Activated CD4-positive, CD25-positive, alpha-beta regulatory T cell treated with anti-CD3 and anti-CD28 coated beads, Interleukin-2, amount 50 U/mL, for 72 hours (primary cell): ENCODE data around the gene ACTL9.
"Not testable (repeated sequence)": the region's sequence is repeated elsewhere in the genome, so short reads cannot be mapped to it uniquely, and the experiment has no call there.

Experiments
- DNase-seq: peaks from one replicate; pipeline ENCODE4 v3.0.0; 2021

The ACTL9 gene

DNA sequence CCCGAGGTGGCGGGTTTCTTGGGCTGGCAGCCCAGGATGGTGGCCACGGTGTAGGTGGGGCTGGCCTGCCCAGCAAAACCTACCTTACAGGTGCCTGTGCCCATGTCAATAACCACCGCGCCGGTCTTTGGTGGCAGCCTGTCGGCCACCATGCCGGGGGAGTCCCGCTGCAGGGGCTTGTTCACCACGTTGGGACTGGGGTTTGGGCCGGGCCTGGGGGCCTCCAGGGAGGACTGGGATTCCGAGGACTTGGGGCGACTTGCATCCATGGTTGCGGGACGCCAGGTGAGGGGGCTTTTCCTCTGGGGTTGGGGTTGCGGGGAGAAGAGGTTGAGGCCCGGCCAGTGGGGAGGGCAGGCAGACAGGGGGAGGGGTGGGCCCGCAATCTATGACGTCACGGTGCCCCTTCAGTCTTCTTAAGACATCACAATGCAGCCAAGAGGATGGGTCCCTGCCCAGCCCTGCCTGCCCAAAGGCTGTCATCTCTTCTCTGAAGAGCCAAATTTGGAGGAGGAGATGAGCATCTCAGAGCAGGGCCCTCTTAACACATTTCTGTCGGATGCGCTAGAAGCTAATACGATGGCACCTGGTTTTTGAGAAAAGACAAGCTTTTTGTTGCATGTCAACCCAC is at the start of gene ACTL9:
Gene ACTL9 (minus strand): TSS at position 363 of the 631 bp plus-strand sequence. CDS start 94 bp downstream, at position 269.
- DNase-seq, result no peak

GRCh38 chr19:8739291-8740065 is 40.9 kb upstream of the ACTL9 start:
- DNase-seq, result not testable (repeated sequence)

DNA sequence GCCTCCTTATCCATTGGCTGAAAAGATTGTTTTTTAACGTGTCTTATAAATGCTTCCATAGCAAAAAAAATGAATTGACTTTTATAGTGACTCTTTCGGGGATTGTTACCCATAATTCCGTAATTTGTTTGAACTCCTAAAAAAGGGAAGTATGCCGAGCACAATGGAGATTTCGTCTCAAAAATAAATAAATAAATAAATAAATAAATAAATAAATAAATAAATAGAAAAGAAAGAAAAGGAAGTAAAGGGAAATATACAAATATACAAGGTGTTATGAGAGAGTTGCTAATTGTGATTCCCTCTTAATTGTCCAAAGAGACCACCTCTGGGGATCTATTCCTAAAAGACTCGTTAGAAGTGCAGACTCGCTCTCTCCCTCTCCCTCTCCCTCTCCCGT is 39.8 kb upstream of the ACTL9 start:
- DNase-seq, result no peak

DNA sequence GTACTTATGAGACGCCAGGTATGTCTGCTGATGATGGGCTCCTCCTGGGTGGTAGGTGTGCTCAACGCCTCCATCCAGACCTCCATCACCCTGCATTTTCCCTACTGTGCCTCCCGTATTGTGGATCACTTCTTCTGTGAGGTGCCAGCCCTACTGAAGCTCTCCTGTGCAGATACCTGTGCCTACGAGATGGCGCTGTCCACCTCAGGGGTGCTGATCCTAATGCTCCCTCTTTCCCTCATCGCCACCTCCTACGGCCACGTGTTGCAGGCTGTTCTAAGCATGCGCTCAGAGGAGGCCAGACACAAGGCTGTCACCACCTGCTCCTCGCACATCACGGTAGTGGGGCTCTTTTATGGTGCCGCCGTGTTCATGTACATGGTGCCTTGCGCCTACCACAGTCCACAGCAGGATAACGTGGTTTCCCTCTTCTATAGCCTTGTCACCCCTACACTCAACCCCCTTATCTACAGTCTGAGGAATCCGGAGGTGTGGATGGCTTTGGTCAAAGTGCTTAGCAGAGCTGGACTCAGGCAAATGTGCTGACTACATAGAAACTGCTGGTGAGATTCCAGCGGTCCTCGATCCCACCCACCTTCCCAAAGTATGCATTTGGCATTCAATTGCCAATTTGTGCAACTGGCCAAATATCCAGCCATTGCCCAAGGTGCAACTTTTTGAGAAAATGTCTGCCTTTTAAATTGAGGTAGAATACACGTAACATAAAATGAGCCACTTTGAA is 33.0 kb upstream of the ACTL9 start:
- no peak for DNase-seq

DNA sequence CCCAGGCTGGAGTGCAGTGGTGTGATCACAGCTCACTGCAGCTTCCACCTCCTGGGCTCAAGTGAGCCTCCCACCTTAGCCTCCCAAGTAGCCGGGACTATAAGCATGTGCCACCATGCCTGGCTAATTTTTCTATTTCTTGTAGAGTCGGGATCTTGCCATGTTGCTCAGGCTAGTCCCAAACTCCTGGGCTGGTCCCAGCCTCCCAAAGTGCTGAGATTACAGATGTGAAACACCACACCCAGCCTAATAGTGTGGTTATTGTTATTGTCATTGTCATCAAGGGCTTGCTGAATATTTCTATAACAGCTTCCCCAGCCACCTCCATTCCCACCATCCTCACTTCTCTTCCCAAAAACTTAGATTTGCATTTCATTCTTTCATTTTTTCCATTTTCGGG is 25.7 kb upstream of the ACTL9 start:
- DNase-seq, result no peak

GRCh38 chr19:8722032-8722431 is 23.4 kb upstream of the ACTL9 start:
- no peak for DNase-seq

DNA sequence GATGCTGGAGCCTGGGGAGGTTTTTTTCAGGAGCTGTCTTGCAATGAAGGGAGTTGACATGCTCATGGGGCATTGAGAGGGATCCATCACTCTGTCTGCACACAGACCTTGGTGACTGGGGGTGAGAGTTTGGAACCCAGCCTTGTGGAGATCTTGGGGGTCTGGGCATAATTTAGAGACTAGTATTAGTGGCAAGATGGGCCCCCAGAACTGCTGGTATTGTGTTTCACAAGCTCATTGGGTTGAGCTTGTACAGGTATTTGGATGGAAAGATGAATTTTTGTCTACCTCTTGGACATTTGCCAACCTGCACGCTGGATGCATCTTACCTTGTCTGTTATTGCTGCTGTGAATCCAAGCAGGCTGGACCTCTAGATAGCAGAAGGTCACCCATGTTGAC is 22.7 kb upstream of the ACTL9 start, which contains the start of gene OR2Z1:
Gene OR2Z1 (plus strand): TSS at position 301 of the 400 bp plus-strand sequence. CDS start 9,395 bp downstream, outside the sequence.
- no peak for DNase-seq

DNA sequence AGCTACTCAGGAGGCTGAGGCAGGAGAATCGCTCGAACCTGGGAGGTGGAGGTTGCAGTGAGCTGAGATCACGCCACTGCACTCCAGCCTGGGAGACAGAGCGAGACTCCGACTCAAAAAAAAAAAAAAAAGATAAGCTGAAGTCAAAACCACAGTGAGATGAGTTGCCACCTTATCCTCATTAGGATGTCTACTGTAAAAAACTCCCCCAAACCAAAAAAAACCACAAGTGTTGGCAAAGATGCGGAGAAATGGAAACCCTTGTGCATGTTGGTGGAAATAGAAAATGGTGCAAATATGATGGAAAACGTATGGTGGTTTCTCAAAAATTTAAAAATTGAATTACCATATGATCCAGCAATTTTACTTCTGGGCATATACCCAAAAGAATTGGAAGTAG is 11.7 kb upstream of the ACTL9 start:
- not testable (repeated sequence) for DNase-seq

- DNase-seq, result no peak
Observed at GRCh38 chr19:8705742-8706141, 7.1 kb upstream of the ACTL9 start.

DNA sequence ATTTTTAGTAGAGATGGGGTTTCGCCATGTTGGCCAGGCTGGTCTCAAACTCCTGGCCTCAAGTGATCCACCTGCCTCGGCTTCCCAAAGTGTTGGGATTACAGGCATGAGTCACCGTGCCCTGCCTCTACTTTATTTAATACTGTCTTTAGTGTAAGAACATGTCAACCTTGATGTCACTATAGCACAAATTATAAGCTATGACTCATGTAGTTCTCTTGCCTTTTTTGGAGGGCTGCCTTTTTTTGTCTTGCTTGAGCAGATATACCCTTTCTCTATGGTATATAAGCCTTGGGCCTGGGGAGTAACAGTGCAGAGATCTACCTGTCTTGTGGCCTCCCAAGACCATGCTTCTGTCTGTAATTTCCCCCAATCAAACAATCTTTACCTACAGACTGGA is 6.7 kb upstream of the ACTL9 start:
- not testable (repeated sequence) for DNase-seq

DNA sequence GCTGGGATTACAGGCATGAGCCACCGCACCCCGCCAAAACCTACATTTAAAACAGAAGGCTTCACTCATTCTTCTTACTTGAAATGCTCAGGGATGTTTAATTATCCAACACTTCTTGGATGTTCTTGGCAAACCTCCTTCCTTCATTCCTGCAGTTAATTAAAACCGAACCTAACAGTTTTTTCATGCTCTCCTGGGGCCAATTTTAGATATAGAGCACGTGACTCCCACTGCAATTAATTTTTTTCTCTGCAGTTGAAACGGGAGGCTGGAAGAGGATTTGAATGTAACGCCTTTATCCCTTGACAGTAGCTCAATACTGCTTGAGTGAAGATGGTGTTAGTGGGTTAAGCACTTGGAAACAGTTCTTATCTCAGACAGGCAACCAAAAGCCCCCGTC is 4.6 kb upstream of the ACTL9 start:
- DNase-seq, result no peak

- no peak for DNase-seq
Observed at GRCh38 chr19:8702350-8702749, 3.8 kb upstream of the ACTL9 start.

- DNase-seq, result no peak
Observed at GRCh38 chr19:8700956-8701355, 2.4 kb upstream of the ACTL9 start.

GRCh38 chr19:8699908-8700307 is 1.3 kb upstream of the ACTL9 start:
- no peak for DNase-seq

DNA sequence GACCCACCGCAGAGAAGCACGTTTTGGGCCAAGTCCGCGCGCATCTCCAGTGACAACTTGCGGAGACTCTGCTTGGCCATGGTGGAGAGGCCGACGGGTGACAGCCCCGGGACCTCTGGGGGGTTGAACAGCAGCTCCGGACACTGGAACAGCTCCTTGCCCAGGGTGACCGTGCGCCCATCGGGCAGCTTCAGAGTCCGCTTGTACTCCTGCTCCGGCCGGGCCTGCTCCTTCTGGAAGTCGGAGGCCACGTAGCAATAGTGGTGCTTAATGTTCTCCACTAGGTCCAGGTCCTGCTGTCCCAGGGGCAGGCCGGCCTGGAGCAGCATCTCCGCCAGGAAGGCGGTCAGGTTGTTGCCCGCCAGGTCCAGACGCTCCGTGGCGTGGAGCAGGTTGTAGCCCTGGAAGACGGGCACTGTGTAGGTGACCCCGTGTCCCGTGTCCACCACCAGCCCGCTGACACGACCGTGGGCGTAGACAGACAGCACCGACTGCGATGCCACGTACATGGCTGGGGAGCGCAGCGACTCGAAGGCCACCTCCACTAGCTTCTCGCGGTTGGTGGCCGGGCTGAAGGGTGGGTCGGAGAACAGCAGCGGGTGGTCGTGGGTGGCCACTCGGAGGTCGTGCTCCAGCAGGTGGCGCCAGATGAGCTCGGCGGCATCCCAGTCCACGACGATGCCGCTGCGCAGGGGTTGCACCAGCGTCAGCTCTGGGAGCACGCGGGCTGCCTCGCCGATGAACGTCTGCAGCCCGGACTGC is 743 bp downstream of the ACTL9 start:
- DNase-seq, result no peak

- DNase-seq, result no peak
Observed at GRCh38 chr19:8696993-8697392, 1.6 kb downstream of the ACTL9 start.

- no peak for DNase-seq
Observed at GRCh38 chr19:8695911-8696310, 2.7 kb downstream of the ACTL9 start.

DNA sequence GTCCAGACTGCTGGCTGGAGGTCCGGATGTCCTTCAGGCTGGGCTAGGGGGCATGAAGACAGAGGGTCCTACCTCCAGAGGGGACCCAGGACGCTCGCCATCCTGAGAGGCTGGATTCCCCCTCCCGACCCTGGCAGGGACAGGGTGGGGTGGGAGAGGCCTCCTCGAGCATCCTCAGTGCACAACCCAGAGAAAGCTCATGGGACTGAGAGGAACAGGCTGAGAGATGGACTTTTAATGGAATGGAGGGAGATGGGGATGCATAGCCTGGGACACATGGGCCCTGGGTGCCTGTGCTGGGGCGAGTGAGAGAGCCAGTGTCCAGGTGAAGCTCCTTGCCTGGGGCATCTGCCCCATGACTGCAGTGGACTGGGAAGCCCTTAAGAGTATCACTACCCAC is 3.1 kb downstream of the ACTL9 start:
- no peak for DNase-seq

DNA sequence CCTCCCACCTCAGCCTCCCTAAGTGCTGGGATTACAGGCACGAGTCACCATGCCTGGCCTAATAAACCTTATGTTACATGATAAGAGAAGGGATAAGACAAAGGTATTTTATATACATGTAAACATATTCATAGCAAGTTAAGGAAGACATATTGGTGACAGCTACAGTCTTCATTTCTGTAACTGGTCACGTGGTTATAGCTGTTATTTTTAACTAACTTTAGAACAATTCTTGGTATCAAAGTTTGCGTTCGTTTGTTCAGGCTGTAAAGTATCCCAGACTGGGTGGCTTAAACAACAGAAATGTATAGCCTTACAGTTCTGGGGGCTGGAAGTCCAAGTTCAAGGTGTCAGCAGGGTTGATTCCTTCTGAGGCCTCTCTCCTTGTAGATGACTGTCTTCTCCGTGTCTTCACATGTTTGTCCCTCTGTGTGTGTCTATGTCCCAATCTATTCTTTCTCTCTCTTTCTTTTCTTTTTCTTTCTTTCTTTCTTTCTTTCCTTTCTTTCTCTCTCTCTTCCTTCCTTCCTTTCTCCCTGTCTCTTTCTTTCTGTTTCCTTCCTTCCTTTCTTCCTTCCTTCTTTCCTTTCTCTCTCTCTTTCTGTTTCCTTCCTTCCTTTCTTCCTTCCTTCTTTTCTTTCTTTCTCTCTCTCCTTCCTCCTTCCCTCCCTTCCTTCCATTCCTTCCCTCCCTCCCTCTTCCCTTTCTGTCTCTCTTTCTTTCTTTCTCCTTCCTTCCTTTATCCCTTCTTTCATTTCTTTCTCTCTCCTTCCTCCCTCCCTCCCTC is 7.6 kb downstream of the ACTL9 start:
- no peak for DNase-seq

DNA sequence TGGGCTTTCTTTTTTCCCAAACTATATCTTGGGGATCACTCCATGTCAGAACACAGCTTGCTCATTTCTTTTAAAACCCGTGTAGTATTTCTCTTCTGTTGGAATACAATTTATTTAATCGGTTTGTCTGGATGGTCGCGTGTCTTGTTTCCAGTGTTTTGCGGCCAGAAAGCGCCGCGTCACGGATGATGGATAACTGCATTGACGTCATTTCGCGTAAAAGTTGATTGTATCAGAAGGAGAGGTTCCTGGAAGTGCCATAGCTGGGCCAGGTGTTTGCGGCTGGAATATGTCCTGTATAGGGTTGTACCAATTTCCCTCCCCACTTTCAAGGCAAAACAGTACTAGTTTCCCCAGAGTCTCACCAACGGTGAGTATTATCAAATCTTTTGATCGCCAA is 9.7 kb downstream of the ACTL9 start:
- DNase-seq, result no peak

DNA sequence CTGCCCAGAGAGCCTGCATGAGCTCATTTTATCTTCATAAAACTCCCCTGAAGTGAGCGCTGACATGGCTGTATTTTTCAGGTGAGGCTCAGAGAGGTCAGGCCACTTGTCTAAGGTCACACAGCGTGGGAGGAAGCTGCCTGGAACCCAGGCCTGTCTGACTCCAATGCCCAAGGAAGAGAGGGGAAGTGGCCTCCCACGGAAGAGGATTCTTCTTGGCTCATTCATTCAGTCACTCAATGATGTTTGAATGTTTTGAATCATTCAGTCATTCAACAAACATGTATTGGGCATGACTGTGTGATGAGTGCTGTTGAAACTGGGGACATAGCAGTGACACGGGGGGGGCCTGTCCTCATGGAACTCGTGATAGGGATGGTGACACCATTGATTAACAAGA is 12.0 kb downstream of the ACTL9 start:
- no peak for DNase-seq
